Measurements from ENCODE around the gene ZNF385D. TPM values are rescaled to one million over a fixed set of nuclear protein-coding genes. Genes with fewer than 3 reads are reported as not detected.

The ZNF385D gene
- total and polyA plus RNA-seq, 4 donors = 0.08 to 0.50 (median 0.09) TPM

GRCh38 chr3:21534462-21534861 lies 216.5 kb downstream of the ZNF385D start:
- no peak overlapping the region for H3K4me3 ChIP-seq (ENCODE audit: low read depth in 1 of 3, low read length in 3 of 3)
- 80% methylated on average over 3 of the region's 3 CpGs for WGBS

GRCh38 chr3:21533002-21533401 lies 218.0 kb downstream of the ZNF385D start:
- 54% methylated on average over 5 of the region's 5 CpGs for WGBS
- no peaks in the 10 kb centered on the region for H3K4me1 ChIP-seq (ENCODE audit: control insufficient read depth in 4 of 4, insufficient read depth in 4 of 4, low read length in 3 of 4)
- no peaks in the 10 kb centered on the region for H3K36me3 ChIP-seq (ENCODE audit: control insufficient read depth in 4 of 4, insufficient read depth in 3 of 4, low read depth in 1 of 4, low read length in 3 of 4)
- TF ChIP-seq CTCF (IDR thresholded peaks at IDR 0.05; ENCODE audit: low read depth, low read length, missing input control) = no peak
- no peak for TF ChIP-seq ZBTB33 (IDR thresholded peaks at IDR 0.05)
- no peak for TF ChIP-seq JUND (IDR thresholded peaks at IDR 0.05)
- TF ChIP-seq EGR1 (IDR thresholded peaks at IDR 0.05; ENCODE audit: low read depth in 2 of 2) = no peak
- no peak for TF ChIP-seq HNF4G (IDR thresholded peaks at IDR 0.05)
- TF ChIP-seq RAD21 (IDR thresholded peaks at IDR 0.05) = no peak
- TF ChIP-seq FOXA2 (IDR thresholded peaks at IDR 0.05) = no peak
- no peak for TF ChIP-seq ATF3 (IDR thresholded peaks at IDR 0.05)
- no peak for TF ChIP-seq FOXA1 (IDR thresholded peaks at IDR 0.05)
- TF ChIP-seq HNF4A (conservative IDR thresholded peaks at IDR 0.05) = no peak
- TF ChIP-seq TAF1 (conservative IDR thresholded peaks at IDR 0.05) = no peak
- TF ChIP-seq REST (IDR thresholded peaks at IDR 0.05) = no peak
- TF ChIP-seq GABPA (IDR thresholded peaks at IDR 0.05 in 1 of 2, conservative IDR thresholded peaks at IDR 0.05 in 1 of 2) = no peak
- TF ChIP-seq MAX (IDR thresholded peaks at IDR 0.05) = no peak
- no peaks in the 10 kb centered on the region for H3K9me3 ChIP-seq (ENCODE audit: control insufficient read depth in 4 of 4, low read length in 3 of 4)
- H3K27ac ChIP-seq (ENCODE audit: low read depth in 1 of 2, low read length in 2 of 2) = no peak overlapping the region
- no peak overlapping the region for H3K9ac ChIP-seq (ENCODE audit: low read depth in 1 of 2, low read length in 2 of 2)
- H3K27me3 ChIP-seq (ENCODE audit: control insufficient read depth in 4 of 4, insufficient read depth in 4 of 4, low read length in 3 of 4) = peaks cover 0 to 7% (median 0%) of the 10 kb centered on the region in 4 donors
- DNase-seq (ENCODE audit: low spot score) = no peak
- no peak overlapping the region for H3K4me3 ChIP-seq (ENCODE audit: low read depth in 1 of 3, low read length in 3 of 3)

More at GRCh38 chr3:21534462-21534861, 216.5 kb downstream of the ZNF385D start:
- Histone ChIP-seq H3K36me3 (ENCODE audit: control insufficient read depth in 4 of 4, insufficient read depth in 3 of 4, low read depth in 1 of 4, low read length in 3 of 4) (no peaks in the 10 kb centered on the region), H3K9me3 (ENCODE audit: control insufficient read depth in 4 of 4, low read length in 3 of 4) (no peaks in the 10 kb centered on the region), H3K9ac (ENCODE audit: low read depth in 1 of 2, low read length in 2 of 2) (no peak overlapping the region), H3K27me3 (ENCODE audit: control insufficient read depth in 4 of 4, insufficient read depth in 4 of 4, low read length in 3 of 4) (peaks cover 0 to 7% (median 0%) of the 10 kb centered on the region in 4 donors), H3K4me1 (ENCODE audit: control insufficient read depth in 4 of 4, insufficient read depth in 4 of 4, low read length in 3 of 4) (no peaks in the 10 kb centered on the region), H3K27ac (ENCODE audit: low read depth in 1 of 2, low read length in 2 of 2) (no peak overlapping the region)
- no peak for DNase-seq (ENCODE audit: low spot score)
- TF ChIP-seq ATF3 (IDR thresholded peaks at IDR 0.05) (no peak), EGR1 (IDR thresholded peaks at IDR 0.05; ENCODE audit: low read depth in 2 of 2) (no peak)

Data from liver (tissue), 9 donors.